ENCODE results near the gene TMC1. TPM values are rescaled to one million over a fixed set of nuclear protein-coding genes. Genes with fewer than 3 reads are reported as not detected.

The TMC1 gene
- total and polyA plus RNA-seq, 9 donors: 0.12 to 1.4 (median 0.48) TPM

- Histone ChIP-seq H3K4me3 (no peak overlapping the region), H3K36me3 (no peaks in the 10 kb centered on the region), H3K27me3 (no peaks in the 10 kb centered on the region), H3K4me1 (ENCODE audit: insufficient read depth) (peaks cover 7% of the 10 kb centered on the region), H3K9me3 (no peaks in the 10 kb centered on the region), H3K27ac (peak overlapping the region in 1 of 2 donors; percentile 13)
- peak in 4 of 5 donors; percentile 42 to 77 (median 56) for DNase-seq
- 5 to 15% (median 13%) methylated on average over 2 of the region's 2 CpGs for WGBS, 3 donors
- TF ChIP-seq EP300 (IDR thresholded peaks at IDR 0.05) (no peak), POLR2A (IDR thresholded peaks at IDR 0.05) (no peak), CTCF (IDR thresholded peaks at IDR 0.05) (no peak)
- intact Hi-C loops (cut with DNase I): no loop called here
Observed at GRCh38 chr9:72557549-72557948, 36.1 kb downstream of the TMC1 start.

- H3K36me3 ChIP-seq: no peaks in the 10 kb centered on the region
- 79 to 93% (median 86%) methylated on average over 1 of the region's 1 CpG for WGBS, 3 donors
- peaks cover 6% of the 10 kb centered on the region for H3K4me1 ChIP-seq (ENCODE audit: insufficient read depth)
- H3K4me3 ChIP-seq: no peak overlapping the region
- no peak for DNase-seq
- no peaks in the 10 kb centered on the region for H3K27me3 ChIP-seq
- H3K9me3 ChIP-seq: no peaks in the 10 kb centered on the region
- no peak for TF ChIP-seq CTCF (IDR thresholded peaks at IDR 0.05)
- no peak for TF ChIP-seq POLR2A (IDR thresholded peaks at IDR 0.05)
- TF ChIP-seq EP300 (IDR thresholded peaks at IDR 0.05): no peak
- no peak overlapping the region for H3K27ac ChIP-seq
- intact Hi-C loops (cut with DNase I): no loop called here
Observed at GRCh38 chr9:72560086-72560485, 38.7 kb downstream of the TMC1 start.

GRCh38 chr9:72563806-72564205 is 42.4 kb downstream of the TMC1 start:
- TF ChIP-seq POLR2A (IDR thresholded peaks at IDR 0.05) (no peak), EP300 (IDR thresholded peaks at IDR 0.05) (no peak), CTCF (IDR thresholded peaks at IDR 0.05) (no peak)
- DNase-seq: no peak
- Histone ChIP-seq H3K27me3 (no peaks in the 10 kb centered on the region), H3K27ac (no peak overlapping the region), H3K4me3 (no peak overlapping the region), H3K36me3 (no peaks in the 10 kb centered on the region), H3K4me1 (ENCODE audit: insufficient read depth) (no peaks in the 10 kb centered on the region), H3K9me3 (no peaks in the 10 kb centered on the region)
- WGBS, 3 donors: 67 to 75% (median 70%) methylated on average over 4 of the region's 4 CpGs
- intact Hi-C loops (cut with DNase I): no loop called here

GRCh38 chr9:72564479-72565281 is 43.3 kb downstream of the TMC1 start:
- no peaks in the 10 kb centered on the region for H3K9me3 ChIP-seq
- no peak overlapping the region for H3K27ac ChIP-seq
- no peaks in the 10 kb centered on the region for H3K4me1 ChIP-seq (ENCODE audit: insufficient read depth)
- WGBS, 3 donors: 74 to 76% (median 76%) methylated on average over 2 of the region's 2 CpGs
- H3K27me3 ChIP-seq: no peaks in the 10 kb centered on the region
- no peak for DNase-seq
- intact Hi-C loops (cut with DNase I): no loop called here
- H3K36me3 ChIP-seq: no peaks in the 10 kb centered on the region
- TF ChIP-seq CTCF (IDR thresholded peaks at IDR 0.05) (no peak), EP300 (IDR thresholded peaks at IDR 0.05) (no peak), POLR2A (IDR thresholded peaks at IDR 0.05) (no peak)
- H3K4me3 ChIP-seq: no peak overlapping the region

Measured in ovary (tissue), 9 donors.